HUES48 (cell line): Measurements from ENCODE around the gene DENND1C.

Experiments used
- H3K27ac ChIP-seq: one replicate; pipeline ENCODE4 v1.7.0; 2013; ENCODE audit warnings: low read depth, low read length, inconsistent platforms
- H3K27me3 ChIP-seq: 2 replicates; pipeline ENCODE4 v1.6.1; 2013; ENCODE audit warnings: mild to moderate bottlenecking, low read length; ENCODE audit not compliant: control insufficient read depth, insufficient read depth
- H3K36me3 ChIP-seq: 2 replicates; pipeline ENCODE4 v1.6.1; 2013; ENCODE audit warnings: low read length; ENCODE audit not compliant: control insufficient read depth, insufficient read depth
- H3K4me1 ChIP-seq: 2 replicates; pipeline ENCODE4 v1.6.1; 2013; ENCODE audit warnings: mild to moderate bottlenecking, low read length; ENCODE audit not compliant: control insufficient read depth, insufficient read depth
- H3K4me3 ChIP-seq: 2 replicates; pipeline ENCODE4 v1.5.1; 2013; ENCODE audit warnings: mild to moderate bottlenecking, low read depth, low read length
- H3K9ac ChIP-seq: 2 replicates; pipeline ENCODE4 v1.6.1; 2013; ENCODE audit warnings: mild to moderate bottlenecking, low read depth, low read length, moderate library complexity
- H3K9me3 ChIP-seq: 2 replicates; pipeline ENCODE4 v1.6.1; 2013; ENCODE audit warnings: low read length; ENCODE audit not compliant: control insufficient read depth, insufficient read depth

The DENND1C gene

GRCh38 chr19:6417713-6418561 is 63.6 kb downstream of the DENND1C start:
- H3K9me3 ChIP-seq = no peaks in the 10 kb centered on the region
- no peak overlapping the region for H3K9ac ChIP-seq
- H3K36me3 ChIP-seq = peaks cover 93% of the 10 kb centered on the region
- H3K27ac ChIP-seq = no peak overlapping the region
- no peak overlapping the region for H3K4me3 ChIP-seq
- no peaks in the 10 kb centered on the region for H3K27me3 ChIP-seq
- no peaks in the 10 kb centered on the region for H3K4me1 ChIP-seq
